GM12873 (cell line): Measurements from ENCODE around the gene NDUFB5.

Experiments
- TF ChIP-seq, protein P1 (sequence below): IDR thresholded peaks from 2 replicates; pipeline ENCODE4 v1.5.1; 2012; ENCODE audit warnings: low read depth, mild to moderate bottlenecking, moderate library complexity, low read length, control low read depth; ENCODE audit not compliant: insufficient read depth; ENCODE audit errors: missing control alignments

NDUFB5 gene

DNA sequence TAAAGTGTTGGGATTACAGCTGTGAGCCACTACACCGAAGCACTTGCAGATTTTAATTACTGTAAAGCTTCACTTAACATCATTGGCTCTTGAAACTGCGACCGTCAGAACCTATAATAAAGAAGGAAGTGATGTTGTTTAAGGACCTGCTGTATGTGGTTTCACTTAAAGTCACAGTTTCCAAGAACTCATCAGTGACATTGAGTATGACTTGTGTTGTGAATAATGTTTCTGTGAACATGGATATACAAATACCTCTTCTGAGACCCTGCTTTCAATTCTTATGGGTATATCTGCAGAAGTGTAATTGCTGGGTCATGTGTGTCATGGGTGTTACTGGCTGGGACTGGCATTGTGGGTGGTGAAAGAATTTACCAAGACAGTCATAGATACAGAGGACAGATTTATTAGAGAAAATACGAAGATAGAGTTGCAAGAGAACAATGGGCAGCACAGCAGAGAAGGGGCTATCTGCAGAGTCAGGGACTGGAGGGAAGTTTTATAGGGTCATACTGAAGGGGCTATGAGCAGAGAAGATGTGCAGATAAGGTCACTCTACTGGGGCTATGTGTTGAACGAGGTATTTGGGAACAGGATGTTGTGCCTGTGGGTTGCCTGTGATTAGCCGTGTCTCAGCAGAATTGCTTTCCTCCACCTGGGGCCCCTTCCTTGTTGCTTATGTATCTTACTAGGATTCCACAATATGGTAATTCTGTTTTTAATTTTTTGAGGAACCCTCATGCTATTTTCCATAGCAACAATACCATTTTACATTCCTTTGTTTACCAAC is 4.5 kb downstream of the NDUFB5 start:
- TF ChIP-seq, protein P1, sequence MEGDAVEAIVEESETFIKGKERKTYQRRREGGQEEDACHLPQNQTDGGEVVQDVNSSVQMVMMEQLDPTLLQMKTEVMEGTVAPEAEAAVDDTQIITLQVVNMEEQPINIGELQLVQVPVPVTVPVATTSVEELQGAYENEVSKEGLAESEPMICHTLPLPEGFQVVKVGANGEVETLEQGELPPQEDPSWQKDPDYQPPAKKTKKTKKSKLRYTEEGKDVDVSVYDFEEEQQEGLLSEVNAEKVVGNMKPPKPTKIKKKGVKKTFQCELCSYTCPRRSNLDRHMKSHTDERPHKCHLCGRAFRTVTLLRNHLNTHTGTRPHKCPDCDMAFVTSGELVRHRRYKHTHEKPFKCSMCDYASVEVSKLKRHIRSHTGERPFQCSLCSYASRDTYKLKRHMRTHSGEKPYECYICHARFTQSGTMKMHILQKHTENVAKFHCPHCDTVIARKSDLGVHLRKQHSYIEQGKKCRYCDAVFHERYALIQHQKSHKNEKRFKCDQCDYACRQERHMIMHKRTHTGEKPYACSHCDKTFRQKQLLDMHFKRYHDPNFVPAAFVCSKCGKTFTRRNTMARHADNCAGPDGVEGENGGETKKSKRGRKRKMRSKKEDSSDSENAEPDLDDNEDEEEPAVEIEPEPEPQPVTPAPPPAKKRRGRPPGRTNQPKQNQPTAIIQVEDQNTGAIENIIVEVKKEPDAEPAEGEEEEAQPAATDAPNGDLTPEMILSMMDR: no peak

DNA sequence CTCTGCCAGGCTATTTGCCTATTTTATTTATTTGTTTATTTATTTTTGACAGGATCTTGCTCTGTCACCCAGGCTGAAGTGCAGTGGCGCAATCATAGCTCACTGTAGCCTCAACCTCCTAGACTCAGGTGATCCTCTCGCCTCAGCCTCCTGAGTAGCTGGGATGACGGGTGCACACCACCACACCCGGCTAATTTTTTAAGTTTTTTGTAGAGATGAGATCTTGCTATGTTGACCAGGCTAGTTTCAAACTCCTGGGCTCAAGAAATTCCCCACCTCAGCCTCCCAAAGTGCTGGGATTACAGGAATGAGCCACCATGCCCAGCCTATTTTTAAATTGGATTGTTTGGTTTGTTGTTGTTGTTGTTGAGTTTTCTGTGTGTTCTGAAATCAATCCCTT is 5.5 kb downstream of the NDUFB5 start:
- TF ChIP-seq, protein P1: no peak

DNA sequence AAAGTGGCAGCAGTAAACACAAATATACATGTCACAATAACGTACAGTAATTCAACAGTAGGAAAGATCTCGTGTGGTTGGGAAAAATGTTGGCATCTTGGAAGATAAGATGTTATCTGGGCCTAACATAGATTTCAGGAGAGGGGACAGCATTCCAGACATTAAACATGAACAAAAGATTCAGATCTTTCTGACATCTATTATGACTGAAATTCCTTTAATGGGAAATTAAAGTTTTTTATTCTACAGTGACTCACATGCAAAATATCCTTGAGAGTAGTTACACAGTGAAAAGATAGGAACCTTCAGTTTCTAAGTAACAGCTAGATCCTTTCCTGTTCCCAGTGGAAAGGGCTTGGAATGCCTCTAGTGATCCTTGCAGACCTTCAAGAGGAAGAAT is 9.2 kb downstream of the NDUFB5 start:
- TF ChIP-seq, protein P1: no peak

DNA sequence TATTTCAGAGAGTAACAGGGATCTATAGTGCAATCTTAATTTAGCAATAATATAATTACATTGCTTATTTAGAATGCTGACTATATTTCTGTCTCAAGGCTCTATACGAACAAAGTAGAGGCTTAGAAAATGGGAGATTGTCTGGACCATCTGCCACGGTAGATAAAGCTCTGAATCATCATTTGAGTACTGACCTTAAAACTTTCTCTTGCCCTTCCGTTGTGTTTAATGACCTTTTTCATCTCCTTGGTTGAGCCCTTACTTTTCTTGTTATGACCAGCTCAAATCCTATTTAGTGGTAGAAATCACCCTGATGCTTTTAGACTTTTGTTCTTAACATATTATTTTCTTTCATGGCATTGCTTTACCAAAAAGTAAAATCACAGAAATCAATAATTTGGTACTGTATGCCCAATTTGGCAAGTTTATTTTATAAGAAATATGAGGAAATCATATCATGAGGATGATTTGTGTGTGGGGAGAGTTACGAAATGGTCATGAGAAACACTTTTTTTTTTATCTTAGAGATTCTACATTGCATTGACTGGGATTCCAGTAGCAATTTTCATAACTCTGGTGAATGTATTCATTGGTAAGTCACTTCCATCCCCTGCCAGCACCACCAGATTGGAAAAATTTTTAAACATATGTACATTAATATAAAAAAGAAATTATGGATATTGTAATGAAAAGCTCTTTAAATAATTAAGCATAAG is 11.0 kb downstream of the NDUFB5 start:
- TF ChIP-seq, protein P1: no peak

DNA sequence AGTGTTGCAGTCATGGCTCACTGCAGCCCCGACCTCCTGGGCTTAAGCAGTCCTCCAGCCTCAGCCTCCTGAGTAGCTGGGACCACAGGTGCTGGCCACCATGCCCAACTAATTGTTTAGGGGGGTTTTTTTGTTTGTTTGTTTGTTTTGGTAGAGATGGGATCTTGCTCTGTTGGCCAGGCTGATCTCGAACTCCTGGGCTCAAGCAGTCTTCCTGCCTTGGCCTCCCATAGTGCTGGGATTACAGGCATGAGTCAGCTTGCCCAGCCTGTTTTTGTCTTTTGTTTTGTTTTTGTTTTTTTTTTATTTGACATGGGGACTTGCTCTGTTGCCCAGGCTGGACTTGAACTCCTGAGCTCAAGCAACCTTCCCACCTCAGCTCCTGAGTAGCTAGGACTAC is 17.4 kb downstream of the NDUFB5 start:
- TF ChIP-seq, protein P1: no peak

DNA sequence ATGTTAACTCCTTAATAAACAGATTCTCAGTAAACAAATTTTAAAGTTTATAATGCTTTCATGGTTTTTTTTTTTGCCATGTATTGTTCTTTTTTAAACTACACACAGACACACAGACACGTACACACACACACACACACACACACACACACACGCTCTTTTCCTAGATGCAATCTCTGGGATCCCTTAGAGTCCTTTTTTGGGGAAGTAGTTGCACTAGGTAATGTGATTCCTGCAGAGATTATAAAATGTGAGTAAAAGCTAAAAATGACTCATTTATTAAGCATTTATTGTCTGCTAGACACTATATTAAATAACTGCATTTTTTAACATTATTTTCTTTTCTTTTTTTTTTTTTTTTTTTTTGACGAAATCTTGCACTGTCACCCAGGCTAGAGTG is 19.9 kb downstream of the NDUFB5 start:
- TF ChIP-seq, protein P1: no peak

DNA sequence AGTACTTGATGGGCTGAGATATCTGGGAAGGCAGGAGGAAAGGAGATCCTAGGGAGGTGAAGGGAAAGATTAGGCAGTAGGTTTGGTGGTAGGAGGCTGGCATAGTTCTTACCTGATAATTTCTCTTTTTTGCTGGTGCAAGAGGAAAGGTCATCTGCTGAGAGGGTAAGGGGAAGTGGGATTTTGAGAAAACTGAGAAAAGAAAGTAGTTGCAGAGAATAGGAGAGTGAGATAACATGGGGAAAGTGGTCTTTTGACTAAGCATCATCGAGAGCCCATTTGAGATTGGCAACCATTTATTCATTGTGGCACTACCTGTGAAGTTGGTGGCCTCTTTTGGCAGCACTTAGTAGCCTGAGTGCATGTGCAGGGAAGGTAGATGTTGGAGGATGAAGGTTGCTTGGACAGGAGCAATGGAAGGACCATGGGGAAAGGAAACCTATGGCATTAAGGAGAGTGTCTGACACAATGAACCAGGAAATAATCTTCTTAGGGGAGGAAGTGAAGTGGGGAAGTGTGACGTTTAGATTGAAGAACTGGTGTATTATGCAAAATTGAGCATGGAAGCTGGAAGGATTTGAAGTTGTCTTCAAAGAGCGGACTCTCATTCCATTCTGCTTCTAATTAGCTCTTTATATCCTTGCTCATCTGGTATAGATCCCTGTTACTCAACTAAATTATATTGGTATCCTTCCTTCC is 26.3 kb downstream of the NDUFB5 start:
- TF ChIP-seq, protein P1: no peak
